HG03159 (cell line): ENCODE data around the gene SPIN1.
"Not testable (repeated sequence)": the region's sequence is repeated elsewhere in the genome, so short reads cannot be mapped to it uniquely, and the experiment has no call there.

Experiments
- ATAC-seq: cut with Tn5 transposase; IDR thresholded peaks from one replicate; pipeline ENCODE4 v1.9.1; 2021; ENCODE audit warnings: mild to moderate bottlenecking, moderate library complexity; ENCODE audit not compliant: unreplicated experiment

SPIN1 gene

DNA sequence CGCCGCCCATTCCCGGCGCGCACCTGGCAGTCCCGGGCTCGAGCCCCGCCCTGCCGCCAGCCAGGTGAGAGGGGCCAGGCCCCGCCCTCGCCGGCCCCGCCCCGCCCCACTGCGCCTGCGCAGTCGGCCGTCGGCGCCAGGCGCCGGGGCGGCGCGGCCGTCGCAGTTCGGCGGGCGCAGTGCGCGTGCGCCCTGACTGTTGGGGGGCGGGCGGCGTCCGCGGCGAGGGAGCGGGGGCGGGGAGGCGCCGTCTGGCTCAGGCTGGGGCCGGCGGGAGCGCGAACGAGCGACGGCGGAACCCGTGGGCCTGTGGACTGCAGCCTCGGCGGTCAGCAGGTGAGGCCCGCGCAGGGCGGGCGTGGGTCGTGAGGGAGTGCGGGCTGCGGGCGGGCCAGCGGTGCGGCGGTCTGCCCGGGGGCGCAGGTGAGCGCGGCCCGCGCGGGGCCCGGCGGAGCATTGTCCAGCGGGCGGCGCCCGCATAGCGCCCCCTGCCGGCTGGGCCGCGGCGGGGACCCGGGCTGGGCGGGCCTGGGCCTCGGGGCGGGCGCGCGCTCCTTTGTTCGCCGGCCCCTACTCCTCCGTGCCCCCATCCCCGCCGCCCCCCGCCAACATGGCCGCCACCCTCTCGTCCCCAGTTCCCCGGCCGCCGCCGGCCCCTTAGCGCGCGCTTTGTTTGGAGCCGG is at the start of gene SPIN1:
SPIN1 (plus strand) TSS at position 242 of the 683 bp plus-strand sequence. CDS start 38,096 bp downstream, outside the sequence.
- ATAC-seq = peak; percentile 87

DNA sequence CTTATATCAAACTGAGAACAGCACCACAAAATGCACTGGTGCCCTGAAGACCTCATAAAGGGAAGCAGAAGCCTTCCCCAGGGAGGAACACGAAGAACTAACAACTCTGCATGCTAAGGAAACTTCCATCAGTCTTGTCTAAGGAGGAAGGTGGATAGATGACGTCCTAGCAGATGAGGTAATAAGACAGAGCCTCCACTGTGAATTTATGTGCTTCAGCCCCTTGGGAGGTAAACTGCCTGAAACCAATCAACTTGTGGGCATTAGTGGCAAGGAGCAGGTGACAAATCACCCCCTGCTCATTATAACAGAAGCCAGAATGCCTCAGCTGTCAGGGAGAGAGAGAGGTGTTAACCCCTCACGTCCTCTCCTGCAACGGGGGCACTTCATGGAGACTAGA is 48.9 kb upstream of the SPIN1 start:
- ATAC-seq = no peak

DNA sequence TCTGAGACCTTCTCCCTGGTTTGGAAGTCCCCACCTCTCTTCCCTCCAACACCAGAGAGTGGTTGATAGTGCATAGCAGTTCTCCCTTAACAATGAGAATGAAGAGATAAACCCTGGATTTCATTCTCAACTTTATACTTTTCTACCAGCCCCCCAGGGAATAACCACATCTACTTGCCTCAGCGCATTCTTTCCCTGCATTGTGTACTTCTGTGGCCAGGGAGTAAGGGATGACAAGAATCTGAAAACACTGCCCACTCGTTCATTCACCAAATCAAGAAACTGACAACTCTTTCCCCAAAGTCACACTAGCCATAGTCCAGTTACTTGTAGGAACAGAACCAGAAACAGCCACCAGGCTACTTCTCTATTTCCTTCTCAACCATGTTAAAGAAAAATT is 46.0 kb upstream of the SPIN1 start:
- ATAC-seq = no peak

DNA sequence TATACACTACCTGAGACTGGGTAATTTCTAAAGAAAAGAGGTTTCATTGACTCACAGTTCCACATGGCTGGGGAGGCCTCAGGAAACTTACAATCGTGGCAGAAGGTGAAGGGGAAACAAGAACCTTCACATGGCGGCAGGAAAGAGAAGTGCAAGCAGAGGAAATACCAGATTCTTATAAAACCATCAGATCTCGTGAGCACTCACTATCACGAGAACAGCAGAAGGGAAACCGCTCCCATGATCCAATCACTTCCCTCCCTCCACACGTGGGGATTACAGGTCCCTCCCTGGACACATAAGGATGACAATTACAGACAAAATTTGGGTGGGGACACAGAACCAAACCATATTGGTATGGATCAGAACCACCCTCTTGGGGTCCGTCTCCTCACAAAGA is 44.2 kb upstream of the SPIN1 start:
- no peak for ATAC-seq

DNA sequence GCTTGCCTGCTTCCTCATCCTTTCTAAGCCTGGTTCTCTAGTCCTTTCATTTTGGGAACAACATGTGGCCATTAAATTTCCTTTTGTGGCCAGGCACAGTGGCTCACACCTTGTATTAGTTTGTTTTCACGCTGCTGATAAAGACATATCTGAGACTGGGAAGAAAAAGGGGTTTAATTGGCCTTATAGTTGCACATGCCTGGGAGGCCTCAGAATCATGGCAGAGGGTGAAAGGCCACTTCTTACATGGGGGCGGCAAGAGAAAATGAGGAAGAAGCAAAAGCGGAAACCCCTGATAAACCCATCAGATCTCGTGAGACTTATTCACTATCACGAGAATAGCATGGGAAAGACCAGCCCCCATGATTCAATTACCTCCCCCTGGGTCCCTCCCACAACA is 37.9 kb upstream of the SPIN1 start:
- ATAC-seq = not testable (repeated sequence)

DNA sequence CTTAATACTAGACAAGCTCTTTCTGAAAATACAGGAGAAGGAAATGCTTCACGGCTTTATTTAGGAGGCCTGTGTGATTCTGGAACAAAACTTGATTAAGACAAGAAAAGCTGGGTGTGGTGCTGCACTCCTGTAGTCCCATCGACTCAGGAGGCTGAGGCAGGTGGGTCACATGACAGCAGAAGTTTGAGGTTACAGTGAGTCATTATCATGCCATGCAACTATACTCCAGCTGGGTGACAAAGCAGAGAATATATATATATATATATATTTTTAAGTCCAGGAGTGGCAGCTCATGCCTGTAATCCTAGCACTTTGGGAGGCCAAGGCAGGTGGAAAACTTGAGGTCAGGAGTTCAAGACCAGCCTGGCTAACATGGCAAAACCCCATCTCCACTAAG is 33.1 kb upstream of the SPIN1 start:
- ATAC-seq = no peak

DNA sequence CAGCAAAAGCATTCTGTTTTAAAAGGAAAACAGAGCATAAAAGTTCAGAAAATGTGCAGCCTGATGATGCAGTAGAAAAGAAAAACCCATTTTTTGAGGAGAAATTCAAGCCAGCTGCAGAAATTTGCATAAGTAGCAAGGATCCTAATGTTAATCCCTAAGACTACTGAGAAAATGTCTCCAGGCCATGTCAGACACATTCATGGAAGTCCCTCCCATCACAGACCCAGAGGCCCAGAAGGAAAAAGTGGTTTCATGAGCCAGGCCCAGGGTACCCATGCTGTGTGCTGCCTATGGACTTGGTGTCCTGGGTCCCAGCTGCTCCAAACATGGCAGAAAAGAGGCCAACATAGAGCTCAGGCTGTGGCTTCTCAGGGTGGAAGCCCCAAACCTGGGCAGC is 31.0 kb upstream of the SPIN1 start:
- not testable (repeated sequence) for ATAC-seq

DNA sequence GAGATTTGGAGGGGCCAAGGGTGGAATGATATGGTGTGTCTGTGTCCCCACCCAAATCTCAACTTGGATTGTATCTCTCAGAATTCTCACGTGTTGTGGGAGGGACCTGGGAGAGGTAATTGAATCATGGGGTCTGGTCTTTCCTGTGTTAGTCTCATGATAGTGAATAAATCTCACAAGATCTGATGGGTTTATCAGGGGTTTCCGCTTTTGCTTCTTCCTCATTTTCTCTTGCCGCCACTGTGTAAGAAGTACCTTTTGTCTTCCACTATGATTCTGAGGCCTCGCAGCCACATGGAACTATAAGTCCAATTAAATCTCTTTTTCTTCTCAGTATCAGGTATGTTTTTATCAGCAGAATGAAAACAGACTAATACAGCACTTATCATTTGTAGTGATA is 29.5 kb upstream of the SPIN1 start:
- no peak for ATAC-seq

DNA sequence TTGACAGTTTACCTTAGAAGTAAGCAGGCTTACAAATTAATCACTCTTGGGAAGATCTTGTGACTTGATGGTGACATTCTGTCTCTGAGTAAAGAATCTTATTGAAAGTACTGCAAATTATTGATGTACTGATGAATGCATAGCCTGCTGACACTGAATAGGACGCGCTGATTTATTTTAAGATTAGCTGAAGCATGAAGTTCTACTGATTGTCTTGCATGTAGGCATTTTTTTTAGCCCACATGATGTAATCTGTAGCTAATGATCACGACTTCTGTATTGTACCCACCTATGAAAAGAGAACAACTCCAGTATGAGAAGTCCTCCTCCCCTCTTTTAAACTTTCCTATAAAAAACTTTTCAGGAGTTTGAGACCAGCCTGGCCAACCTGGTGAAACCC is 28.3 kb upstream of the SPIN1 start:
- no peak for ATAC-seq

DNA sequence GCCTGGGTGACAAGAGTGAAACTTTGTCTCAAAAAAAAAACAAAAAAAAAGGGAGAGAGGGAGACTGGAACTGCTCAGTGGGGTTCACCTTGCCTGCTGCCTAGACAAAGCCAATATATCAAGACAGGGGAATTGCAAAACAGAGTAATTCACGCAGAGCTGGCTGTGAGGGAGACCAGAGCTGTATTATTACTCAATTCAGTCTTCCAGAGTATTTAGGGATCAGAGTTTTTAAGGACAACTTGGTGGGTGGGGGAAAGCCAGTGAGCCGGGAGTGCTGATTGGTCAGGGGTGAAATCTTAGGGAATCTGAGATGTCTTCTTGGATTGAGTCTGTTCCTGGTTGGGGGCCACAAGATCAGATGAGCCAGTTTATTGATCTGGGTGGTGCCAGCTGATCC is 25.6 kb upstream of the SPIN1 start:
- ATAC-seq = no peak

DNA sequence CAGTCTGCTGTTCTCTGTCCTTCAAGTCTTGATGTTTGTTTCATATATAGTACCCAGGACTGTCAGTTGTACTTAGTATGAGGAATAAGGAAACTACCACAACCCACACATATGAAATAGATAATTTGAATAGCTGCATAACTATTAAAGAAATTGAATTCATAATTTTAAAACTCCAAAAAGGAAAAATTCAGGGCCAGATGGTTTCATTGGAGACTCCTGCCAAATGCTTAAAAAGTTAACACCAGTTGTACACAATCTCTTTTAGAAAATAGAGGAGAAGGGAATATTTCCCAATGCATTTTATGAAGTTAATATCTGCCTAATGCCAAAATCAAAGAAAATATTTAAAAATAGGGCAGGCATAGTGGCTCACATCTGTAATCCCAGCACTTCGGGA is 24.6 kb upstream of the SPIN1 start:
- ATAC-seq = no peak

DNA sequence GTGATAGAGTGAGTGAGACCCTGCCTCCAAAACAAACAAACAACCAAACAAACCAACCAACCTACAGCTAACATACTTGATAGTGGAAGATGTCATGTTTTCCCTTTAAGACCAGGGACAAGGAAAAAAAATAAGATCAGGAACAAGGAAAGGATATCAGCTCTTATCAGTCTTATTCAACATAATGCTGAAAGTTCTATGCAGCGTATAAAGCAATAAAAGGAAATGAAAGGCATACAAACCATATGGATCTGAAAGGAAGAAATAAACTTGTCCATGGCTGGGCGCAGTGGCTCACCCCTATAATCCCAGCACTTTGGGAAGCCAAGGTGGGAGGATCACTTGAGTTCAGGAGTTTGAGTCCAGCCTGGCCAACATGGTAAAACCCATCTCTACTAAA is 23.5 kb upstream of the SPIN1 start:
- ATAC-seq = no peak

DNA sequence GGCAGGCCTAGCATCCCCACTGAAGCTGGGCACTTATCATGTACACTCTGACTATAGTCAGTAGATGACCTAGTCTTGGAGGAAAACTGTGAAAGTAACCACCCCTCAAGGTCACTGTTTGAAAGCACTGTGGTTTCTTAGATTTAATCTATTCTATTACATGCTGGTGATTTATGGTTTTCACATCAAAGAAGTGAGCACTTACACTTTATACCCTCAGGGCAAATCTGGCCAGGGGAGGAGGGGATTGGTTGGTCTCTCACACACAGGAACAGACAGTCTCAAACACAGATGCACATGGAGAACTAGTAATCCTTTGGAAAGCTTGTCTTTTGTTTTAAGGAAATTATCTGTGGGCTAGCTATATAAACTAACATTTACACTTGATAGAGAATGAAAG is 17.9 kb upstream of the SPIN1 start:
- no peak for ATAC-seq

DNA sequence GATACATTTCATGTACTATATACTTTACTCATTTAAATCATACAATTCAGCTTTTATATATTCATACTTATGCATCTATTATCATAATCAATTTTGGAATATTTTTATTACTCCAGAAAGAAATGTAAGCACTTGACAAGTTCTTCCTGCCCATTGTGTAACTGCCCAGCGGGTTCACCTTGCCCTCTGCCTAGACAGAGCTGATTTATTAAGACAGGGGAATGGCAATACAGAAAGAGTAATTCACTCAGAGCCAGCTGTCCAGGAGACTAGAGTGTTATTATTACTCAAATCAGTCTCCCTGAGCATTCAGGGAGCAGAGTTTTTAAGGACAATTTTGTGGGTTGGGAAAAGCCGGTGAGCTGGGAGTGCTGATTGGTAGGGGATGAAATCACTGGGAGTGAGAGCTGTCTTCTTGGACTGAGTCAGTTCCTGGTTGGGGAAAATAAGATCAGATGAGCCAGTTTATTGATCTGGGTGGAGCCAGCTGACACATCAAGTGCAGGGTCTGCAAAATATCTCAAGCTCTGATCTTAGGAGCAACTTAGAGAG is 16.1 kb upstream of the SPIN1 start:
- ATAC-seq = no peak

DNA sequence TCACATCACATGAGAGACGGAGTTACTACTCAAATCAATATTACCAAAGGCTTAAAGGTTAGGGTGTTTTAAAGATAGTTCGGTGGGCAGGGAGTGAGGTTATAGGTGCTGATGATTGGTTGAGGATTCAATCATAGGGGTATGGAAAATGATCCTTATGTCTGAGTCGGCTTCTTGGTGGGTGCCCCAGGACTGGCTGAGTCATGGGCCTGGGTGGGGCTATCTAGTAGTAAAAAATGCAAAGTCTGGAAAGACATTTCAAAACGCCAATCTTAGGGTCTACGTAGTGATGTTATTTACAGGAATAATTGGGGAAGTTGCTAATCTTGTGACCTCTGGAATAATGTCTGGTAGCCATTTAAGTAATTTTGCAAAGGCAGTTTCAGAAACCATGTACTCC is 15.2 kb upstream of the SPIN1 start:
- ATAC-seq = no peak

DNA sequence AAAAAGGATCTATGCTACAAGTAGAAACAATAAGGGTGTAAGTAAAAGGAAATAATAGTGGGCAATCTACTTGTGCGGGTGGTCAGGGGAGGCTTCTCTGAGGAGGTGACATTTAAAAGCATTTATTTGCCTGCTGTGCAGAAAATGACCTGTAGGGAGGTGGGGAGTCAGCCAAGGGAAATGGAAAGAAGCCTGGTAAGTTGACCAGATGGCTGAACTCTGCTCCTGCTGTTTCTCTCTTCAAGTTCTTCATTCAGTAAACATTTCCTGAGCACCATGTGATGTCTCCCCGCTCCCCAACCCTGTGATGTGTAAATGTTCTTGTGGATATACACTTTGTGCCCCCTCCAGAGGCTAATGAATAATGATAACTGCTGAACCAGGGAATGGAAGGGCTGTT is 9.9 kb upstream of the SPIN1 start:
- ATAC-seq = no peak

DNA sequence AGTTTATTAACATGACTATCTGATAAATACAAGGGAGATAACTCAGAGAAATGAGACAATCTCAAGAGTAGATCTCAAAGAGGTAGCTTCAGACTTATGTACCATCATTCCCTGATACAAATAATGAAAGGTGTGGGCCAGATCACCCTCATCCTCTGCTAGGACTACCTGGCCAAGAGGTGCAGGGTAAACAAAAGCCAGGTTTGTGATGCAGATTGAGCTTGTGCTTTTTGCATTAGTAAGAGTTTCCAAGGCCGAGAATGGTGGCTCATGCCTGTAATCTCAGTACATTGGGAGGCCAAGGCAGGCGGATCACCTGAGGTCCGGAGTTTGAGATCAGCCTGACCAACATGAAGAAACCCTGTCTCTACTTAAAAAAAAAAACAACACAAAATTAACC is 8.9 kb upstream of the SPIN1 start:
- ATAC-seq = no peak

DNA sequence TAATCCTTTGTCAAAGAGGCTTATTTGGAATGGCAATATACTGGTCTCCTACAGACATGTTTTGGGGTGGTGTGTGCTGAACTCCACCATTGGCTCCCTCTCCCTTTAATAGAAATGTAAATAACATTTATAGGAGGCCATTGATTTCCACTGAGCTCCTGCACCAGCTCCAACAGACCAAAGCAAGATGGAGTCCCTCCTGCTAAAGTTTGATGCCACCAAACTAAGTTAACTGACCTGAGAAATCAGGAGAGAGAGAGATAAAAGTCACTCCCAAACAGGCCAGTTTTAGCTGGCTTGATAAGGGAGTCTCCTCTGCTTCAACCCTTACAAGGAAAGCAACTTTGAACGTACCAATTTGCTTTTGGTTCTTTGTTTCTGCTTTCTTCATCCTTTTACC is 8.1 kb upstream of the SPIN1 start:
- ATAC-seq = no peak

DNA sequence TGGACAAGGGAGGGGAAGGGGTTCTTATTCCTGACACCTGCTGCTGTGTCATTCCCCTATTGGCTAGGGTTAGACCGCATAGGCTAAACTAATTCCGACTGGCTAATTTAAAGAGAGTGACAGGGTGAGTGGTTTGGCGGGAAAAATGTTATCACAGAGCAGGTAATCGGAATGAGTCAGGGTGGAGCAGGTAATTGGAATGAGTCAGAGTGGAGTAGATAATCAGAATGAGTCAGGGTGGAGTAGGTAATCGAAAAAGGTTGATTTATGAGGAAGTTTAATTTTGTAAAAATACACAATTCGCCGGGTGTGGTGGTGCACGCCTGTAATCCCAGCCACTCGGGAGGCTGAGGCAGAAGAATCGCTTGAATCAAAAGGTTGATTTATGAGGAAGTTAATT is 6.9 kb upstream of the SPIN1 start:
- ATAC-seq = not testable (repeated sequence)

DNA sequence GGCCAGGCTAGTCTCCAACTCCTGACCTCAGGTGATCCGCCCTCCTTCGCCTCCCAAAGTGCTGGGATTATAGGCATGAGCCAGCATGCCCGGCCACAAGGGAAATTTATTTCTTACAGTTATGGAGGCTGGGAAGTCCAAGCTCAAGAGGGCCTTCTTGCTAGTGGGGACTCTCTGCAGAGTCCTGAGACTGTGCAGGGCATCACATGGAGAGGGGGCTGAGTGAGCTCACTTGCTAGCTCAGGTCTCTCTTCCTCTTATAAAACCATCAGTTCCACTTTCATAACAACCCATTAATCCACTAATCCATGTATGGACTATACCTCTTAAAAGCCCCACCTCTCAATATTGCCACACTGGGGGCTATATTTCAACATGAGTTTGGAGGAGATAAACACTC is 5.1 kb upstream of the SPIN1 start:
- no peak for ATAC-seq

DNA sequence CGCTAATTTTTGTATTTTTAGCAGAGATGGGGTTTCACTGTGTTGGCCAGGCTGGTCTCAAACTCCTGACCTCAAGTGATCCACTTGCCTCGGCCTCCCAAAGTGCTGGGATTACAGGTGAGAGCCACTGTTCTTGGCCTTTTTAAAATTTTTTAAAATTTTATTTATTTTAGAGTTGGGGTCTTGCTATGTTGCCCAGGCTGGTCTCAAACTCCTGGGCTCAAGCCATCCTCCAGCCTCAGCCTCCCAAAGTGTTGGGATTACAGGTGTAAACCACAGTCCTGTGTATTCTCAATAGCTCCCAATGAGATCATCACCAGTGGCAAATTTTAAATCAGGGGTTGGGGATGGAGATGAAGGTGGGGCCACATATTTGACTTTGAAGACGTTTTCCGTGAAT is 2.1 kb upstream of the SPIN1 start:
- not testable (repeated sequence) for ATAC-seq

DNA sequence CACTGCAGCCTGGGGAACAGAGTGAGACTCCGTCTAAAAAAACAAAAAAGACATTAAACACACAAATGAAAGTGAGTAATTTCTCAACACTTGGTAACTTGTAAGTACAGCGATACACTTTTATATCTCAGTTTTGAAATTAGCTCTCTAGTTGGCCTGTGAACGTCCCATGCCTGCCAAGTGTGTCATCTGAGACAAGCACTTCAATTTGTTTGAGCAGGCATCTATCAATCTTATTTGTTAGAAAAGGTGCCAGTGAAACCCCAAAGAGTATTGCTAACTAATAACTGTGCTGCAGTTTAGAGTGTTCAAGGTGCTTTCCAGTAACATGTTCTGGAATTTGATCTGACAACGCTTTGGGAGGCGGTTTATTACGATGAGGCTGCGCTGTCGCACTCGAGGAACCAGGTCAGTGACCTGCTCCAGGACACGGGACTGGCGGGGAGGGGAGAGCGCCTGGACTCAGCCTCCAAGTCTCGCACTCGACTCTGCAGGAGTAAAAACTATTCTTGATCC is 1.1 kb upstream of the SPIN1 start:
- no peak for ATAC-seq
